ENCODE measurements around the gene APAF1. TPM values are rescaled to one million over a fixed set of nuclear protein-coding genes. Genes with fewer than 3 reads are reported as not detected.

APAF1 gene
- total RNA-seq, 1 donor from 2014 or later: 49.2 TPM

DNA sequence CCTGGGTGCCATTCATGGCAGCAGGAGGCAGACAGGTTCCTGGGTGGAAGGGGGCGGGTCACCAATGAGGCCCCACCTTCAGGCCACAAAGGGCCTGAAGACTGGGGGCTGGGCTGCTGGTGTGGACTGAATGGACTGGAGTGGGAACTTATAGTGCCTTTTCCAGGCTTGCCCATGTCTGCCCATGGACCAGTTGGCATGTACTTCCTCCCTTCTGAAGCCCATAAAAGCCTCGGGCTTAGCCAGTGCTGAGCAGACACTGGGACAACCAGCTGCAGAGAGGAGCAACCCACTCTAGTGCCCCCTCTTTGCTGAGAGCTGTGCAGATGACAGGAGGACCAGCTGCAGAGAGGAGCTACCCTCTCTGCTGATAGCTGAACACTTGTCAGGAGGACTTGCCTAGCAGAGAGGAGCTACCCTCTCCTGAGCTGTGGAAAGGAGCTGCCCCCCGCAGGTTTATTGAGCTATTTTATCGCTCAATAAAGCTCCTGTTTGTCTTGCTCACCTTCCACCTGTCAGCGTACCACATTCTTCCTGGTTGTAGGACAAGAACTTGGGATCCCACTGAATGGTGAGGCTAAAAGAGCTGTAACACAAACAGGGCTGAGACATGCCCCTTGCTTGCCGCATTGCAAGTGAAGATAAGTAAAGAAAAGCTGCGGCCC lies 34.0 kb downstream of the APAF1 start:
- DNase-seq (ENCODE audit: low read depth) (no peak), FAIRE-seq (no peak)
- Mint-ChIP-seq H3K4me1 (ENCODE audit: low read depth, unreplicated experiment) (peaks cover 6% of the 10 kb centered on the region), H3K27me3 (ENCODE audit: low read depth, unreplicated experiment) (no peaks in the 10 kb centered on the region), H3K27ac (ENCODE audit: unreplicated experiment) (no peak overlapping the region), H3K9me3 (ENCODE audit: unreplicated experiment) (no peaks in the 10 kb centered on the region), H3K36me3 (ENCODE audit: low read depth, unreplicated experiment) (peaks cover 7% of the 10 kb centered on the region), H3K4me3 (ENCODE audit: unreplicated experiment) (no peak overlapping the region)
- no peaks in the 10 kb centered on the region for H3K27me3 ChIP-seq (ENCODE audit: insufficient read depth, low read length)
- no peaks in the 10 kb centered on the region for H3K4me1 ChIP-seq (ENCODE audit: insufficient read depth, low read length)
- no peaks in the 10 kb centered on the region for H4K20me1 ChIP-seq (ENCODE audit: insufficient read depth, low read length)
- H3K36me3 ChIP-seq (ENCODE audit: insufficient read depth, low read length): peaks cover 47% of the 10 kb centered on the region
- no peaks in the 10 kb centered on the region for H3K9me3 ChIP-seq (ENCODE audit: insufficient read depth, low read depth, low read length)
- TF ChIP-seq EZH2 (IDR thresholded peaks at IDR 0.05; ENCODE audit: insufficient read depth, low read length): no peak
- TF ChIP-seq CTCF (IDR thresholded peaks at IDR 0.05; ENCODE audit: insufficient read depth, low read depth, low read length): no peak
- no peak overlapping the region for H3K27ac ChIP-seq (ENCODE audit: low read depth, low read length)
- no peak overlapping the region for H2AFZ ChIP-seq (ENCODE audit: low read depth, low read length)
- H3K4me3 ChIP-seq (ENCODE audit: insufficient read depth, low read depth, low read length): no peak overlapping the region
- H3K79me2 ChIP-seq (ENCODE audit: insufficient read depth, low read length): no peaks in the 10 kb centered on the region
- H3K4me2 ChIP-seq (ENCODE audit: low read length): no peak overlapping the region
- H3K9ac ChIP-seq (ENCODE audit: low read length): no peak overlapping the region

DNA sequence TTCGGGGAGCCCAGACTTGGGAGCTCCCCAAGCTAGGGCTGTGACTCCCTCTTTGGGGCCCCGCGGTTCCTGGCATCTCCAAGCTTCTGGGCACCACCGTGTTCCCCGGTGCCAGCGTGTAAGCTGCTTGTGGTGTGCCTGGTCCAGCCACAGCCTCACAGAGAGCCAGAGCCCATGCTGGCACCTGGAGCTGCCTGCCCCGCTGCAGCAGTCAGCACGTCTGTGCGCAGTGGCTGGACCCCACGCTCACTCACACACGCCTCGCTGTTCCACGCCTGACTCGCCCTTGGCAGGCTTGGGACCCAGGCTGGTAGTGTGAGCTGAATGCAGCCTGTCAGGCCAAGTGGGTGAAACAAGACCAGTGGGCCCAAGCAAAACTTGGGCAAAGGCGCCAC lies 34.5 kb downstream of the APAF1 start:
- H3K9me3 ChIP-seq (ENCODE audit: insufficient read depth, low read depth, low read length): no peaks in the 10 kb centered on the region
- Mint-ChIP-seq H3K9me3 (ENCODE audit: unreplicated experiment) (no peaks in the 10 kb centered on the region), H3K4me1 (ENCODE audit: low read depth, unreplicated experiment) (peaks cover 6% of the 10 kb centered on the region), H3K27ac (ENCODE audit: unreplicated experiment) (no peak overlapping the region), H3K4me3 (ENCODE audit: unreplicated experiment) (no peak overlapping the region), H3K27me3 (ENCODE audit: low read depth, unreplicated experiment) (no peaks in the 10 kb centered on the region), H3K36me3 (ENCODE audit: low read depth, unreplicated experiment) (peaks cover 8% of the 10 kb centered on the region)
- no peak overlapping the region for H3K27ac ChIP-seq (ENCODE audit: low read depth, low read length)
- FAIRE-seq (no peak), DNase-seq (ENCODE audit: low read depth) (no peak)
- no peak overlapping the region for H2AFZ ChIP-seq (ENCODE audit: low read depth, low read length)
- peaks cover 47% of the 10 kb centered on the region for H3K36me3 ChIP-seq (ENCODE audit: insufficient read depth, low read length)
- no peak overlapping the region for H3K9ac ChIP-seq (ENCODE audit: low read length)
- TF ChIP-seq CTCF (IDR thresholded peaks at IDR 0.05; ENCODE audit: insufficient read depth, low read depth, low read length): no peak
- no peak for TF ChIP-seq EZH2 (IDR thresholded peaks at IDR 0.05; ENCODE audit: insufficient read depth, low read length)
- H4K20me1 ChIP-seq (ENCODE audit: insufficient read depth, low read length): no peaks in the 10 kb centered on the region
- H3K79me2 ChIP-seq (ENCODE audit: insufficient read depth, low read length): no peaks in the 10 kb centered on the region
- H3K4me2 ChIP-seq (ENCODE audit: low read length): no peak overlapping the region
- H3K4me3 ChIP-seq (ENCODE audit: insufficient read depth, low read depth, low read length): no peak overlapping the region
- no peaks in the 10 kb centered on the region for H3K27me3 ChIP-seq (ENCODE audit: insufficient read depth, low read length)
- no peaks in the 10 kb centered on the region for H3K4me1 ChIP-seq (ENCODE audit: insufficient read depth, low read length)

- H3K4me3 Mint-ChIP-seq (ENCODE audit: unreplicated experiment): no peak overlapping the region
- no peak overlapping the region for H2AFZ ChIP-seq (ENCODE audit: low read depth, low read length)
- no peak overlapping the region for H3K4me2 ChIP-seq (ENCODE audit: low read length)
- H3K9me3 ChIP-seq (ENCODE audit: insufficient read depth, low read depth, low read length): no peaks in the 10 kb centered on the region
- no peak overlapping the region for H3K27ac ChIP-seq (ENCODE audit: low read depth, low read length)
- no peaks in the 10 kb centered on the region for H3K9me3 Mint-ChIP-seq (ENCODE audit: unreplicated experiment)
- H3K36me3 ChIP-seq (ENCODE audit: insufficient read depth, low read length): peaks cover 54% of the 10 kb centered on the region
- no peak overlapping the region for H3K27ac Mint-ChIP-seq (ENCODE audit: unreplicated experiment)
- no peaks in the 10 kb centered on the region for H3K4me1 ChIP-seq (ENCODE audit: insufficient read depth, low read length)
- TF ChIP-seq CTCF (IDR thresholded peaks at IDR 0.05; ENCODE audit: insufficient read depth, low read depth, low read length): no peak
- no peak for TF ChIP-seq EZH2 (IDR thresholded peaks at IDR 0.05; ENCODE audit: insufficient read depth, low read length)
- no peaks in the 10 kb centered on the region for H4K20me1 ChIP-seq (ENCODE audit: insufficient read depth, low read length)
- no peaks in the 10 kb centered on the region for H3K79me2 ChIP-seq (ENCODE audit: insufficient read depth, low read length)
- H3K4me1 Mint-ChIP-seq (ENCODE audit: low read depth, unreplicated experiment): peaks cover 6% of the 10 kb centered on the region
- no peak overlapping the region for H3K4me3 ChIP-seq (ENCODE audit: insufficient read depth, low read depth, low read length)
- H3K27me3 ChIP-seq (ENCODE audit: insufficient read depth, low read length): no peaks in the 10 kb centered on the region
- H3K9ac ChIP-seq (ENCODE audit: low read length): no peak overlapping the region
- H3K36me3 Mint-ChIP-seq (ENCODE audit: low read depth, unreplicated experiment): peaks cover 10% of the 10 kb centered on the region
- no peaks in the 10 kb centered on the region for H3K27me3 Mint-ChIP-seq (ENCODE audit: low read depth, unreplicated experiment)
- DNase-seq (ENCODE audit: low read depth): no peak
- no peak for FAIRE-seq
Measured at GRCh38 chr12:98684199-98684598, 39.1 kb downstream of the APAF1 start.

Data from astrocyte (in vitro differentiated cells and primary cell).